VCaP (cell line): Measurements from ENCODE around the gene SSH2.
"Not testable (repeated sequence)": the region's sequence is repeated elsewhere in the genome, so short reads cannot be mapped to it uniquely, and the experiment has no call there.

Experiments used
- H3K27ac ChIP-seq: fragments of 450-650 bp; 2 replicates; pipeline ENCODE4 v1.5.1; 2017
- CTCF ChIP-seq: fragments of 450-650 bp; conservative IDR thresholded peaks from 2 replicates; pipeline ENCODE4 v1.5.1; 2017; ENCODE audit warnings: mild to moderate bottlenecking, moderate library complexity

Gene SSH2

DNA sequence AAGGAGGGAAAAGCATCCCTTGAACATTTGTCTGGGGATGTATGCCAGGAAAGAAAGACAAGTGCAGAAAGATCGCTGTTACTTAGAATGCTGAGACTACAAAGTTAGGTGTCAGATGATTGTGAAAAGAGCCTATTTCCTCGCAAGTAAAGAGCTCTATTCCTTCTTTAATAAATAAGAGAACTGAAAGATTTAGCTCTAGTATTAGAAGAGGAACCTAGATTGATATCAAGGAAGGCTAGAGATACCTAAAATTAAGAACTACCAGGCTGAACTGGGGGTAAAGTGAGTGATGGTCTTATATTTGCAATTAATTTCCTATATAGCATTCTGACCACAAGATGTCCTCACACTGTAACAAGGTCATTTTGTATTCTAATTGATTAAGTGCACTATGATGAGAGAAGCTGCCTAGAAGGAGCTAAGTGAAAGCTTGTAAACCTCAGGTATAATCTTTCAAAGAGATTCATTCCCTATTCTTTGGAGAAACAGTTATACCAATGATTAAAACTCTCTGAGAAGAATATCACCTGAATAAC lies 62.3 kb downstream of the SSH2 start:
- TF ChIP-seq CTCF: peak; percentile 78
- no peak overlapping the region for H3K27ac ChIP-seq

GRCh38 chr17:29866746-29867404 lies 63.2 kb downstream of the SSH2 start:
- no peak for TF ChIP-seq CTCF
- H3K27ac ChIP-seq: no peak overlapping the region

- no peak overlapping the region for H3K27ac ChIP-seq
- no peak for TF ChIP-seq CTCF
These were observed 65.4 kb downstream of the SSH2 start for GRCh38 chr17:29864615-29865014.

DNA sequence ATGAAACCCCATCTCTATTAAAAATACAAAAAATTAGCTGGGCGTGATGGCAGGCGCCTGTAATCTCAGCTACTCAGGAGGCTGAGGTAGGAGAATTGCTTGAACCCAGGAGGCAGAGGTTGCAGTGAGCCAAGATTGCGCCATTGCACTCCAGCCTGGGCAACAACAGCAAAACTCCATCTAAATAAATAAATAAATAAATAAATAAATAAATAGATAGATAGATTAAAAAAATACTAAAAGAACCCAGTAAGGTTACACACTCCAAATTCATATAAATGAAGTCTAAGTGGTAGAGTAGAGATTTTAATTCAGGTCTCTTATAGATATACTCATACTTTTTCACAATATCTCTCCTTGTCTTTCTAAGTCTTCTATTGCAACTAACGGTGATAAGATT lies 65.9 kb downstream of the SSH2 start:
- H3K27ac ChIP-seq: not testable (repeated sequence)

GRCh38 chr17:29862951-29863350 lies 67.1 kb downstream of the SSH2 start:
- no peak for TF ChIP-seq CTCF
- no peak overlapping the region for H3K27ac ChIP-seq

DNA sequence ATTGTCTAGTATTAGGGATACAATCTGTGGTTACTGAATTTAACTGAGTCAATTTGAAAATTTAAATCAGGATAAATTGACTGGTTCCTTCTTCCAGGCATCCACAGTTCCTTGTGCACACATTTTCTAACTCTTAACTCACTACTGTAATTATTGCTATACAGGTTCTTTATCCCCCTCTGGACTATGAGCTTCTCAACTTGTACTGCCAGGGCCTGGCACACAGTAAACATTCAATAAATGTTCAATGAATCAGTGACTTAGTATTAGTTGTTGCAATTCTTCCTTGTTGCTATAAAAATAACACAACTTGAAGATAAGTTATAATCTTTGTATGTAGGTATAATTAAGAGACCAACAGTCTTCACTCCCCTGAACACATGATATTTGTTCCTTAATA lies 67.9 kb downstream of the SSH2 start:
- no peak overlapping the region for H3K27ac ChIP-seq
- no peak for TF ChIP-seq CTCF

GRCh38 chr17:29859445-29859844 lies 70.6 kb downstream of the SSH2 start:
- not testable (repeated sequence) for H3K27ac ChIP-seq

GRCh38 chr17:29857823-29858222 lies 72.2 kb downstream of the SSH2 start:
- TF ChIP-seq CTCF: no peak
- H3K27ac ChIP-seq: no peak overlapping the region

DNA sequence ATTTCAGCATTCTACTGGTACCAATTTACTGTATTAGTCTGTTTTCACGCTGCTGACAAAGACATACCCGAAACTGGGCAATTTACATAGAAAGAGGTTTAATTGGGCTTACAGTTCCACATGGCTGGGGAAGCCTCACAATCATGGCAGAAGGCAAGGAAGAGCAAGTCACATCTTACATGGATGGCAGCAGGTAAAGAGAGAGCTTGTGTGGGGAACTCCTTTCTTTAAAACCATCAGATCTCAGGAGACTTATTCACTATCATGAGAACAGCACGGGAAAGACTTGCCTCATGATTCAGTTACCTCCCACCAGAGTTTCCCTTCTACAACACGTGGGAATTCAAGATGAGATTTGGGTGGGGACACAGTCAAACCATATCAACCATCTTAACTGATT lies 72.9 kb downstream of the SSH2 start:
- not testable (repeated sequence) for H3K27ac ChIP-seq
